OCI-LY3 (cell line): ENCODE measurements around the gene PCSK7.

Source experiments
- H2AFZ ChIP-seq: fragments of 200-600, 300-600 bp; shearing (Covaris generic); 2 replicates; pipeline ENCODE4 v1.6.0; 2014; ENCODE audit warnings: antibody characterized with exemption, low read depth, low read length
- H3K27ac ChIP-seq: fragments of 200-600, 300-600 bp; sonication (generic); 2 replicates; pipeline ENCODE4 v1.5.1; 2014; ENCODE audit warnings: mild to moderate bottlenecking, low read length, moderate library complexity, mixed read lengths
- H3K27me3 ChIP-seq: fragments of 200-600, 300-600 bp; sonication (generic); 2 replicates; pipeline ENCODE4 v1.6.1; 2014; ENCODE audit warnings: low read depth, low read length, mixed read lengths
- H3K36me3 ChIP-seq: fragments of 200-600, 300-600 bp; sonication (generic); replicated peaks from 2 replicates; pipeline ENCODE3; 2014; ENCODE audit warnings: low read depth, low read length, mixed read lengths
- H3K4me1 ChIP-seq: fragments of 300-600, 200-600 bp; sonication (generic); 2 replicates; pipeline ENCODE4 v1.6.1; 2014; ENCODE audit warnings: low read length, mixed read lengths
- H3K4me2 ChIP-seq: fragments of 200-600, 300-600 bp; sonication (generic); 2 replicates; pipeline ENCODE4 v1.6.1; 2014; ENCODE audit warnings: low read length, mixed read lengths
- H3K4me3 ChIP-seq: fragments of 300-600, 200-600 bp; sonication (generic); 2 replicates; pipeline ENCODE4 v1.5.1; 2014; ENCODE audit warnings: antibody characterized with exemption, mild to moderate bottlenecking, low read length, moderate library complexity
- H3K79me2 ChIP-seq: fragments of 300-600, 200-600 bp; shearing (Covaris generic); 2 replicates; pipeline ENCODE4 v1.6.1; 2014; ENCODE audit warnings: mild to moderate bottlenecking, low read length, mixed read lengths
- H3K9ac ChIP-seq: fragments of 300-600, 200-600 bp; shearing (Covaris generic); 2 replicates; pipeline ENCODE4 v1.6.0; 2014; ENCODE audit warnings: mild to moderate bottlenecking, low read length, moderate library complexity
- H3K9me3 ChIP-seq: fragments of 200-600, 300-600 bp; shearing (Covaris generic); 2 replicates; pipeline ENCODE4 v1.6.1; 2014; ENCODE audit warnings: low read length, mixed read lengths; ENCODE audit not compliant: insufficient read depth
- H4K20me1 ChIP-seq: fragments of 200-600, 300-600 bp; sonication (generic); 2 replicates; pipeline ENCODE4 v1.6.1; 2016; ENCODE audit warnings: low read length, mixed read lengths; ENCODE audit not compliant: insufficient read depth
- EZH2phosphoT487 ChIP-seq: fragments of 200-600 bp; shearing (Covaris generic); IDR thresholded peaks from 2 replicates; pipeline ENCODE4 v1.6.1; 2018; ENCODE audit warnings: antibody characterized with exemption, mixed run types, low read depth
- TF ChIP-seq, protein P1 (sequence below): fragments of 200-600, 300-600 bp; sonication (generic); IDR thresholded peaks from 2 replicates; pipeline ENCODE4 v1.5.1; 2014; ENCODE audit warnings: antibody characterized with exemption, low read length, low read depth

Gene PCSK7

DNA sequence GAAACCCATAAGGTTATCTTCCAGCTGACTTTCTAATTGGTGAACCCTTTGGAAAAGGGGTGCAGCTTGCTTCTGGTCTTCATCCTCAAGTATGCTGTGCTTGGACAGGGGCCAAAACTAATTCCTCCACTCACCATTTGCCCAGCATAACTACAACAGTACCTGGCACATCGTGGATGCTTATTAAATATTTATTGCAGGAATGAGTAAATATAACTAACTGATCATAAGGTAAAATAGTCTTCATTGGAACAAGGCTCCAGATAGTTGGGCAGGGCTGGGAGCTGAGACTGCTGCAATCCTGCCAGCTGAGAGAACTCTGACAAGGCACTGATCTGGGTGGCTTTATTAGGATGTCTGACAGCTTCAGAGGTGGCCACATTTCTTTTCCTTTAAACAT, 55.7 kb downstream of the PCSK7 start:
- TF ChIP-seq EZH2phosphoT487 = no peak
- TF ChIP-seq, protein P1, sequence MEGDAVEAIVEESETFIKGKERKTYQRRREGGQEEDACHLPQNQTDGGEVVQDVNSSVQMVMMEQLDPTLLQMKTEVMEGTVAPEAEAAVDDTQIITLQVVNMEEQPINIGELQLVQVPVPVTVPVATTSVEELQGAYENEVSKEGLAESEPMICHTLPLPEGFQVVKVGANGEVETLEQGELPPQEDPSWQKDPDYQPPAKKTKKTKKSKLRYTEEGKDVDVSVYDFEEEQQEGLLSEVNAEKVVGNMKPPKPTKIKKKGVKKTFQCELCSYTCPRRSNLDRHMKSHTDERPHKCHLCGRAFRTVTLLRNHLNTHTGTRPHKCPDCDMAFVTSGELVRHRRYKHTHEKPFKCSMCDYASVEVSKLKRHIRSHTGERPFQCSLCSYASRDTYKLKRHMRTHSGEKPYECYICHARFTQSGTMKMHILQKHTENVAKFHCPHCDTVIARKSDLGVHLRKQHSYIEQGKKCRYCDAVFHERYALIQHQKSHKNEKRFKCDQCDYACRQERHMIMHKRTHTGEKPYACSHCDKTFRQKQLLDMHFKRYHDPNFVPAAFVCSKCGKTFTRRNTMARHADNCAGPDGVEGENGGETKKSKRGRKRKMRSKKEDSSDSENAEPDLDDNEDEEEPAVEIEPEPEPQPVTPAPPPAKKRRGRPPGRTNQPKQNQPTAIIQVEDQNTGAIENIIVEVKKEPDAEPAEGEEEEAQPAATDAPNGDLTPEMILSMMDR = no peak
- H4K20me1 ChIP-seq = no peaks in the 10 kb centered on the region
- H3K4me3 ChIP-seq = no peak overlapping the region
- H3K27me3 ChIP-seq = no peaks in the 10 kb centered on the region
- peaks cover 21% of the 10 kb centered on the region for H3K4me1 ChIP-seq
- H3K36me3 ChIP-seq = peaks cover 8% of the 10 kb centered on the region
- no peak overlapping the region for H3K27ac ChIP-seq
- H3K79me2 ChIP-seq = peaks cover 10% of the 10 kb centered on the region; the same call in 1 of the 2 replicates
- no peaks in the 10 kb centered on the region for H3K9me3 ChIP-seq
- H3K9ac ChIP-seq = no peak overlapping the region
- no peak overlapping the region for H3K4me2 ChIP-seq
- H2AFZ ChIP-seq = no peak overlapping the region

DNA sequence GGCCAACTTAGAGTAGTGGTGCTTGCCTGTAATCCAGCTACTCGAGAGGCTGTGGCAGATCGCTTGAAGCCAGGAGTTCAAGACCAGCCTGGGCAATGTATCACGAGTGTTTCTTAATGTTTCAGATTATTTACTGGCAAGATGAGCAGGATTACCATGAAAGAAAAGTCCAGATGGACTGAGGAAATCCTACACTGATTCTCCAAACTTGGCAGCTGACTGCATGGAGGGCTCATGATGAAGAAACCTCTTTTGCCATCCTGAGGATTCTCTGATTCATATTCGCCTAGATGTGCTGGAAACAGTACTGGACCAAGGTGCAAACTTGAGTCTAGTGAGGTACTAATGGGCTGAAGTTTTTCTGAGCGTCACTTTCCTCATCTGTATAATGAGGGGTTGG, 56.1 kb downstream of the PCSK7 start:
- no peak for TF ChIP-seq EZH2phosphoT487
- TF ChIP-seq, protein P1 = no peak
- Histone ChIP-seq H3K27me3 (no peaks in the 10 kb centered on the region), H3K27ac (no peak overlapping the region)

DNA sequence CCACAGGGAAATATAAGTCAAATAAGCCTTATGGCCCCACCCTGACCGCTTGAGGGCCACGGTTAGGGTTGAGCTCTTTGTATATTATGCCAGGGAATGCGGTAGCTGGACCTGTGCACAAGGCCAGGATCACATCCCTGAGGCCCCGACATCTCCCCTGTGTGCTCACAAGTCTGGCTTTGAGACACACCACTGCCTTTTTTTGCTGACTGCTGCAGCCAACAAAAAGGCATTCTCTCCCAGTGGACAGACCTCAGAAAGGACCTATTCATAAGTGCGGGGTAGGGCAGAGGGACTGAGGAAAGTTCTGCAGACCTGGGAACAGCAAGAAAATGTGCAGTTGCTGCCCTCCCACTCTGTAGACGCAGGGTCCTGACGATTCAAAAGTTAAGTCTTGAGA, 56.8 kb downstream of the PCSK7 start:
- no peak for TF ChIP-seq EZH2phosphoT487
- TF ChIP-seq, protein P1 = no peak
- H3K4me1 ChIP-seq = peaks cover 11% of the 10 kb centered on the region
- H3K4me3 ChIP-seq = no peak overlapping the region
- no peak overlapping the region for H3K9ac ChIP-seq
- H2AFZ ChIP-seq = no peak overlapping the region
- no peaks in the 10 kb centered on the region for H4K20me1 ChIP-seq
- no peak overlapping the region for H3K4me2 ChIP-seq
- no peaks in the 10 kb centered on the region for H3K9me3 ChIP-seq
- H3K27me3 ChIP-seq = no peaks in the 10 kb centered on the region
- H3K36me3 ChIP-seq = peaks cover 17% of the 10 kb centered on the region
- no peak overlapping the region for H3K27ac ChIP-seq
- H3K79me2 ChIP-seq = peaks cover 9% of the 10 kb centered on the region; the same call in 1 of the 2 replicates

More for the DNA sequence above, 56.1 kb downstream of the PCSK7 start:
- H3K9me3 ChIP-seq = no peaks in the 10 kb centered on the region
- H3K4me3 ChIP-seq = no peak overlapping the region
- H4K20me1 ChIP-seq = no peaks in the 10 kb centered on the region
- H3K4me2 ChIP-seq = no peak overlapping the region
- no peak overlapping the region for H2AFZ ChIP-seq
- H3K9ac ChIP-seq = no peak overlapping the region
- H3K36me3 ChIP-seq = peaks cover 12% of the 10 kb centered on the region
- peaks cover 17% of the 10 kb centered on the region for H3K4me1 ChIP-seq
- peaks cover 10% of the 10 kb centered on the region; the same call in 1 of the 2 replicates for H3K79me2 ChIP-seq

DNA sequence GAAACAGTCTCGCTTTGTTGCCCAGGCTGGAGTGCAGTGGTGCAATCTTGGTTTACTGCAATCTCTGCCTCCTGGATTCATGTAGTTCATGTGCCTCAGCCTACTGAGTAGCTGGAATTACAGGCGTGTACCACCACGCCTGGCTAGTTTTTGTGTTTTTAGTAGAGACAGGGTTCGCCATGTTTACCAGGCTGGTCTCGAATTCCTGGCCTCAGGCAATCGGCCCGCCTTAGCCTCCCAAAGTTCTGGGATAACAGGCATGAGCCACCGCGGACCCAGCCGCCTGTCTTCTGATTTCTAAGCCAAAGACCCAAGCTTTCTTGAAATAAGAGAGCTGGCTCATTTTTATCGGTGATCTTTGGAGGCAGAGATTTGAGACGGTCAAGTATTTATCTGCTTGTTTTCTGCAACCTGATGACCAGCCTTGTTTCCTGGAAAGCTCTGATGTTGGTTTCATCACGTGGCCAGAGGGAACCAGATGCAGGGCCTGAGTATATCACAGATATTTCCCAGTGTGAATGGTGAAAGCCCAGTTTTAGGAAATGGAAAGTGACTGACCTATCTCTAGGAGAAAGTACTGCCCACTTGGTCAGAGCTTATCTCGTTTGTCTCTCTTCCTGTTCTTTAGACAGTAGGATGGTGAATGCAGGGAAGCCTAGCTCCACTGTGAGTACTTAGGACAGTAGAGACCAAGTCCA, 59.0 kb downstream of the PCSK7 start:
- TF ChIP-seq, protein P1 = no peak
- no peak for TF ChIP-seq EZH2phosphoT487
- H3K36me3 ChIP-seq = peaks cover 29% of the 10 kb centered on the region
- H3K9me3 ChIP-seq = no peaks in the 10 kb centered on the region
- H3K27ac ChIP-seq = no peak overlapping the region
- H3K4me3 ChIP-seq = no peak overlapping the region
- no peaks in the 10 kb centered on the region for H3K27me3 ChIP-seq
- H4K20me1 ChIP-seq = no peaks in the 10 kb centered on the region
- H3K4me1 ChIP-seq = peaks cover 1% of the 10 kb centered on the region; the same call in 1 of the 2 replicates
- no peak overlapping the region for H3K4me2 ChIP-seq
- no peaks in the 10 kb centered on the region for H3K79me2 ChIP-seq
- H3K9ac ChIP-seq = no peak overlapping the region
- no peak overlapping the region for H2AFZ ChIP-seq
